ENCODE results near the gene ATXN2. TPM values are rescaled to one million over a fixed set of nuclear protein-coding genes. Genes with fewer than 3 reads are reported as not detected.

Gene ATXN2, protein sequence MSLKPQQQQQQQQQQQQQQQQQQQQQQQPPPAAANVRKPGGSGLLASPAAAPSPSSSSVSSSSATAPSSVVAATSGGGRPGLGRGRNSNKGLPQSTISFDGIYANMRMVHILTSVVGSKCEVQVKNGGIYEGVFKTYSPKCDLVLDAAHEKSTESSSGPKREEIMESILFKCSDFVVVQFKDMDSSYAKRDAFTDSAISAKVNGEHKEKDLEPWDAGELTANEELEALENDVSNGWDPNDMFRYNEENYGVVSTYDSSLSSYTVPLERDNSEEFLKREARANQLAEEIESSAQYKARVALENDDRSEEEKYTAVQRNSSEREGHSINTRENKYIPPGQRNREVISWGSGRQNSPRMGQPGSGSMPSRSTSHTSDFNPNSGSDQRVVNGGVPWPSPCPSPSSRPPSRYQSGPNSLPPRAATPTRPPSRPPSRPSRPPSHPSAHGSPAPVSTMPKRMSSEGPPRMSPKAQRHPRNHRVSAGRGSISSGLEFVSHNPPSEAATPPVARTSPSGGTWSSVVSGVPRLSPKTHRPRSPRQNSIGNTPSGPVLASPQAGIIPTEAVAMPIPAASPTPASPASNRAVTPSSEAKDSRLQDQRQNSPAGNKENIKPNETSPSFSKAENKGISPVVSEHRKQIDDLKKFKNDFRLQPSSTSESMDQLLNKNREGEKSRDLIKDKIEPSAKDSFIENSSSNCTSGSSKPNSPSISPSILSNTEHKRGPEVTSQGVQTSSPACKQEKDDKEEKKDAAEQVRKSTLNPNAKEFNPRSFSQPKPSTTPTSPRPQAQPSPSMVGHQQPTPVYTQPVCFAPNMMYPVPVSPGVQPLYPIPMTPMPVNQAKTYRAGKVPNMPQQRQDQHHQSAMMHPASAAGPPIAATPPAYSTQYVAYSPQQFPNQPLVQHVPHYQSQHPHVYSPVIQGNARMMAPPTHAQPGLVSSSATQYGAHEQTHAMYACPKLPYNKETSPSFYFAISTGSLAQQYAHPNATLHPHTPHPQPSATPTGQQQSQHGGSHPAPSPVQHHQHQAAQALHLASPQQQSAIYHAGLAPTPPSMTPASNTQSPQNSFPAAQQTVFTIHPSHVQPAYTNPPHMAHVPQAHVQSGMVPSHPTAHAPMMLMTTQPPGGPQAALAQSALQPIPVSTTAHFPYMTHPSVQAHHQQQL
- 10 to 100 TPM; 50.3 to 84.3 (median 64.3) TPM for total RNA-seq

DNA sequence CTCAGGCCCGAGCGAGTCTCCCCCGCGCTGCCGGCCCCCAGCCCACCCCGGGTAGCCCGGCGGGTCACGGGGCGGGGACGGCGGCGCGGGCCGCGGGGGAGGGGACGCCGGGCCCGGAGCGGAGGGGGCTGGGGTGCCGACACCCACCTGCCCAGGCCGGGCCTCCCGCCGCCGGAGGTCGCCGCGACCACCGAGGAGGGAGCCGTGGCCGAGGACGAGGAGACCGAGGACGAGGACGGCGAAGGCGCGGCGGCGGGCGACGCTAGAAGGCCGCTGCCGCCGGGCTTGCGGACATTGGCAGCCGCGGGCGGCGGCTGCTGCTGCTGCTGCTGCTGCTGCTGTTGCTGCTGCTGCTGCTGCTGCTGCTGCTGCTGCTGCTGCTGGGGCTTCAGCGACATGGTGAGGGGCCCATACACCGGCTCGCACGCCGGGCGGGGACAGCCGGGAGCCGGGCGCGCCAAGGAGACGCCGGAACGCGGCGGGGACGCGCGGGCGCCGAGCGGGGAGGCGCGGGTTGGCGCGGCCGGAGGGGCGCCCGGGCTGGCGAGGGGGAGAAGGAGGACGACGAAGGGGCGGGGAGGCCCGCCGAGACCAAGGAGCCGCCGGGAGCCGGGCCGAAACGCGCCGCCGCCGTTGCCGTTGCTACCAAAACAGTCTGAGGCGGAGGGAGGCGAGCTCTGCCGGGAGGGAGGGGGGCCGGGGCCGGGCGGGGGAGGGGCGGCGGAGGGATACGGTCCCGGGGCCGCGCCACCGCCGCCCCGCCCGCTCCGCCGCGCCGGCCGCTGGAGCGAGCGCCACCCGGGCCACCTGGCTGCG, at the start of gene ATXN2:
TSS of gene ATXN2 (minus strand) at position 679 of the 816 bp plus-strand sequence. CDS start at position 398, 281 bp downstream.
- Histone ChIP-seq H3K4me3 (peak within 1 kb of the TSS; percentile 59 to 97 (median 87)), H3K27ac (peak within 1 kb of the TSS; percentile 94 to 98 (median 96)), H3K36me3 (no peaks in the 10 kb centered on the region), H3K4me1 (peaks cover 0 to 43% (median 28%) of the 10 kb centered on the region in 4 donors), H3K27me3 (no peaks in the 10 kb centered on the region), H3K9me3 (no peaks in the 10 kb centered on the region)
- TF ChIP-seq, protein P1, sequence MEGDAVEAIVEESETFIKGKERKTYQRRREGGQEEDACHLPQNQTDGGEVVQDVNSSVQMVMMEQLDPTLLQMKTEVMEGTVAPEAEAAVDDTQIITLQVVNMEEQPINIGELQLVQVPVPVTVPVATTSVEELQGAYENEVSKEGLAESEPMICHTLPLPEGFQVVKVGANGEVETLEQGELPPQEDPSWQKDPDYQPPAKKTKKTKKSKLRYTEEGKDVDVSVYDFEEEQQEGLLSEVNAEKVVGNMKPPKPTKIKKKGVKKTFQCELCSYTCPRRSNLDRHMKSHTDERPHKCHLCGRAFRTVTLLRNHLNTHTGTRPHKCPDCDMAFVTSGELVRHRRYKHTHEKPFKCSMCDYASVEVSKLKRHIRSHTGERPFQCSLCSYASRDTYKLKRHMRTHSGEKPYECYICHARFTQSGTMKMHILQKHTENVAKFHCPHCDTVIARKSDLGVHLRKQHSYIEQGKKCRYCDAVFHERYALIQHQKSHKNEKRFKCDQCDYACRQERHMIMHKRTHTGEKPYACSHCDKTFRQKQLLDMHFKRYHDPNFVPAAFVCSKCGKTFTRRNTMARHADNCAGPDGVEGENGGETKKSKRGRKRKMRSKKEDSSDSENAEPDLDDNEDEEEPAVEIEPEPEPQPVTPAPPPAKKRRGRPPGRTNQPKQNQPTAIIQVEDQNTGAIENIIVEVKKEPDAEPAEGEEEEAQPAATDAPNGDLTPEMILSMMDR (IDR thresholded peaks at IDR 0.05), result no peak
- no peak for TF ChIP-seq EP300 (IDR thresholded peaks at IDR 0.05)
- no peak for TF ChIP-seq POLR2A (IDR thresholded peaks at IDR 0.05)
- peak; percentile 42 to 47 for DNase-seq (ENCODE audit: low spot score in 2 of 2)
- 0 to 1% methylated on average over 42 to 72 of the region's 119 CpGs for WGBS, 2 donors

DNA sequence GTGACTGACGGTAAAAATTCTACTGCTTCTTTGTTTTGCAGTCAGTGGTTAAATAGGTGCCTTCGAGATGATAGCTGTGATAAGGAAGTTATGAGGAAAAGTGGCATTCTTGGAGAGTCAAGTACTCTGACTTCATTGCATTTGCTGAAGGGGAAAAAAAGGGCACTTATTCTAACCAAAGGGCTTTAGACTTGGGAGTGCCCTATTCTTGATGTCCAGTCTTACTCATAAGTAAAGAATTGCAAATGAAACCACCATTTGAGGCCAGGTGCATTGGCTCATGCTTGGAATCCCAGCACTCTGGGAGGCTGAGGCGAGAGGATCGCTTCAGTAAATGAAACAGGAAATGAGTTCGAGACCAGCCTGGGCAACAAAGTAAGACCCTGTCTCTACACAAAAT, 46.3 kb upstream of the ATXN2 start:
- Histone ChIP-seq H3K27ac (no peak overlapping the region), H3K27me3 (no peaks in the 10 kb centered on the region), H3K9me3 (no peaks in the 10 kb centered on the region), H3K36me3 (peaks cover 5 to 85% (median 21%) of the 10 kb centered on the region in 3 donors), H3K4me1 (peaks cover 0 to 20% (median 3%) of the 10 kb centered on the region in 4 donors), H3K4me3 (no peak overlapping the region)
- no peak for DNase-seq (ENCODE audit: low spot score in 2 of 2)
- no peak for TF ChIP-seq EP300 (IDR thresholded peaks at IDR 0.05)
- no peak for TF ChIP-seq POLR2A (IDR thresholded peaks at IDR 0.05)
- TF ChIP-seq, protein P1 (IDR thresholded peaks at IDR 0.05), result no peak
- WGBS, 2 donors, result 88 to 94% methylated on average over 5 of the region's 5 CpGs

DNA sequence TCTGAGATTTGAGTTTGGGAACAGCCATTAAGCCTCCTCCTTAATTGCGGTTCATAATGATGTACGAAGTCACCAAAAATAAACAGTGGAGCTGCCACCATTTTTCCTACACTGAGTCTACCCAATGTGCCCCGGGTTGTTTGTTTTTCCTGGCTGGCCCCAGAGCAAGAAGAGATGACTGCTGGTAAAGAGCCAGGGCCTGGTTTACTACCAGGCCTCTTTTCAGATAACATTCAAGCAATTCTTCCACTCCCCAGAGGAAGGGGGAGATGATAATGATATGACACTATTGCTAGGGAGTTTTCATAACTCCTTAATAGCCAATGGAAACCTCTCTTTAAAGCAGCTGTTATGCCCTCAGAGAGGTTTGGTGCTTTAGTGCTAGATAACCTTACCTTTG, 44.3 kb upstream of the ATXN2 start:
- peak in 1 of 2 donors; percentile 14 for DNase-seq (ENCODE audit: low spot score in 2 of 2)
- Histone ChIP-seq H3K36me3 (peaks cover 0 to 70% (median 11%) of the 10 kb centered on the region in 3 donors), H3K4me1 (peaks cover 0 to 24% (median 5%) of the 10 kb centered on the region in 4 donors), H3K27me3 (no peaks in the 10 kb centered on the region), H3K27ac (peak overlapping the region in 2 of 4 donors; percentile 20 to 57), H3K9me3 (no peaks in the 10 kb centered on the region), H3K4me3 (no peak overlapping the region)
- TF ChIP-seq, protein P1 (IDR thresholded peaks at IDR 0.05), result no peak
- TF ChIP-seq EP300 (IDR thresholded peaks at IDR 0.05), result no peak
- no peak for TF ChIP-seq POLR2A (IDR thresholded peaks at IDR 0.05)
- WGBS, 2 donors, result 37 to 45% methylated on average over 3 of the region's 3 CpGs

DNA sequence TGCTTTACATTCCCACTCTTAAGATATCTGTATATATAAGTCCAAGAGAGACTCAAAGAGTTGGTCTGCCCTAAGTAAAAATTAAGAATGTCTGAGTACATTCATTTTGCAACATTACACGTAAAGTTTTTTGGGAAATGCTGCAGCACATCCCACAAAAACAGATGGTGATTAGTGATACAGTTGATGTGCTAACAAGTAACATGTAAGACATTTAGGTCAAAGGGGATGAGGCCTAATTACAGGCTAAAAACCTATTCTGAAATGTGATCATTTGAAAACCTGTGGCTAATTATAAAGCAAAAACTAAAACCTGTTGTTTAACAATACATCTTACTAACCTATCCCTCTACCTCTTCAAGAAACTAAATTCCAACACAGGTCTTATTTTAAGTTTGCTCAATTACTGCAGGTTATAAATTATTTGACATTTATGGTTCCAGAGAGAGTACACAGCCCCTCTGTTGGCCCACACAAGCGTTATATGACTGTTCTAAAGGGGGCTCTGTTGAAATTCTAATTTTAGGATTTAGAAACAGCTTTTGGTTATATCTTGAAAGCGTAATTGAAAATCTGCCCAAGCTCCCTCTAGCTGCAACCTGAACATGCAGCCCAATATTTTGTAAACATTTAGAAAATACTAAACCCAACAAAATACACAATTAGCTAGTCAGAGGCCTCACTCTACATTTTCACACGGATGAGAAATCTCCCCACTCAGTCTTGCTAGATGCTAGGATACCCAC, 43.7 kb upstream of the ATXN2 start:
- Histone ChIP-seq H3K4me3 (no peak overlapping the region), H3K9me3 (no peaks in the 10 kb centered on the region), H3K4me1 (peaks cover 0 to 28% (median 5%) of the 10 kb centered on the region in 4 donors), H3K27me3 (no peaks in the 10 kb centered on the region), H3K36me3 (peaks cover 0 to 64% (median 11%) of the 10 kb centered on the region in 3 donors), H3K27ac (peak overlapping the region in 2 of 4 donors; percentile 20 to 57)
- 46 to 51% methylated on average over 4 of the region's 4 CpGs for WGBS, 2 donors
- DNase-seq (ENCODE audit: low spot score in 2 of 2), result no peak
- TF ChIP-seq, protein P1 (IDR thresholded peaks at IDR 0.05), result no peak
- no peak for TF ChIP-seq POLR2A (IDR thresholded peaks at IDR 0.05)
- no peak for TF ChIP-seq EP300 (IDR thresholded peaks at IDR 0.05)
